ENCODE data around the gene IFNE.

The IFNE gene, protein sequence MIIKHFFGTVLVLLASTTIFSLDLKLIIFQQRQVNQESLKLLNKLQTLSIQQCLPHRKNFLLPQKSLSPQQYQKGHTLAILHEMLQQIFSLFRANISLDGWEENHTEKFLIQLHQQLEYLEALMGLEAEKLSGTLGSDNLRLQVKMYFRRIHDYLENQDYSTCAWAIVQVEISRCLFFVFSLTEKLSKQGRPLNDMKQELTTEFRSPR

GRCh38 chr9:21482213-21482612 lies at the start of gene IFNE:
Gene IFNE, minus strand, starts transcription at chr9:21482313. Its CDS starts 619 bp downstream, at chr9:21481694.
- DNase-seq = no peak

DNA sequence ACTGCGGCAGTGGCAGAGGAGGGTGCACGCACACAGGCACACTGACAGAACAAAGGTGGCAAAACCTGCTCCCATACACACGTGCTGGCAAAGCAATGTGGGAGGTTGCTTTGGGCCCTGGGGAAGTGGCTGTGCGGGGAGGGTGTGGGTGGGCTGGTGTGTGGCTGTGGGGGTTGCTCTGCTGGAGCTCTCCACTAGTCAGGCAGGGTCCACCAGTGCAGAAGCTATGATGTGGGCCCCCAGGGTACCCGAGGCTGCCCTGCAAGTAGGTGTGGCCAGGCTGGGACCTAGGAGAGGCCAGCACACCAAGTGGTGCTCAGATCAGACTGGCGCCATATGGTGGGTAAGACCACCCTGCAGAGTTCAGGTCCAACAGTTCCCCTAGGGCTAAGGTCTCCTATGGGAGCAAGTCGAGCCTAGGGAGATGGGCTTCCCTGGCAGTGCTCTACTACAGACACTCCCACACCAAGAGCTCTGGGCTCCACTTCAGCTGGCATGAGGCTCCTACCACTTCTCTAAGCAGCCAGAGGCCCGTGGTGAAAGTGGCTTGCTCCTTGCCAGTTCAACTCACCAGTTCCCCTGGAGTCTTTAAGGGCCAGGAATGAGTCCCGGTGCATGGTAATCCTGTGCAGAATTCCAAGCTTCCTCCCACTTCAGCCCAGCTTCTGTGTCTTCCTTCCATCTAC lies 46.2 kb upstream of the IFNE start:
- DNase-seq = no peak

DNA sequence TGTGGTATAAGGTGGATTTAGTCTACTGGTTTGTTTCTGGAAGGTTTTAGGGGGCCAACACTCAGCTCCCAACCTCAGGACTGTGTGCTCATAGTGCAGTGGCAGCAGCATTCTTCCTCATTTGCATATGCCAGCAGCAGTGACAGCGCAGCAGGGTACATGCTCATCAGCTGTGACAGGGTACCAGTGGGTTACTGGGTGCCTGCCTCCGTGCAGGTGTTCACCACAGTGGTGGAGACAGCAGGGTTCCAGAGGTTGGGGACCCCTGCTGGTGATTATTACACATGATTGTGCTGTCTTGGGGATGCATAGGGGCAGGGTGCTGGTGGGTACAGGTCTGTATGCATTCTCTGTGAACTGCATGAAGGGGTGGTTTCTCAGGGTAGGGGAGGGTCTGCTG lies 45.5 kb upstream of the IFNE start:
- no peak for DNase-seq

- DNase-seq = no peak
Observed at GRCh38 chr9:21525174-21525573, 43.1 kb upstream of the IFNE start.

DNA sequence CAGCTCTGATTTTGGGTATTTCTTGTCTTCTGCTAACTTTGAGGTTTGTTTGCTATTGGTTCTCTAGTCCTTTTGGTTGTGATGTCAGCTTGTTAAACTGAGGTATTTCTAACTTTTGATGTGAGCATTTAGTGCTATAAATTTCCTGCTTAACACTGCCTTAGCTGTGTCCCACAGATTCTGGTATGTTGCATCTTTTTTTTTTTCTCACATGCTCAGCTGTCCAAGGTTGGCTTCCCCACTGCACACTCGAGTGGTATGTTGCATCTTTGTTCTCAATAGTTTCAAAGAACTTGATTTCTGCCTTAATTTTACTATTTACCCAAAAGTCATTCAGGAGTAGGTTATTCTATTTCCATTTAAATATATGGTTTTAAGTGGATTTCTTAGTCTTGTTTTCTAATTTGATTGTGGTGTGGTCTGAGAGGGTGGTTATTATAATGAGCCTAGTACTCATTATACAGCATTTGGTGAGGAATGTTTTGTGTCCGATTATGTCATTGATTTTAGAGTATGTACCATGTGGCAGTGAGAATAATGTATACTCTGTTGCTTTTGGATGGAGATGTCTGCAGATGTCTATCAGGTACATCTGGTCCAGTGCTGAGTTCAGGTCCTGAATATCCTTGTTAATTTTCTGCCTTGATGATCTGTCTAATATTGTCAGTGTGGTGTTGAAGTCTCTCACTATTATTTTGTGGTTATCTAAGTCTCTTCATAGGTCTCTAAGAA lies 42.2 kb upstream of the IFNE start:
- DNase-seq = no peak

DNA sequence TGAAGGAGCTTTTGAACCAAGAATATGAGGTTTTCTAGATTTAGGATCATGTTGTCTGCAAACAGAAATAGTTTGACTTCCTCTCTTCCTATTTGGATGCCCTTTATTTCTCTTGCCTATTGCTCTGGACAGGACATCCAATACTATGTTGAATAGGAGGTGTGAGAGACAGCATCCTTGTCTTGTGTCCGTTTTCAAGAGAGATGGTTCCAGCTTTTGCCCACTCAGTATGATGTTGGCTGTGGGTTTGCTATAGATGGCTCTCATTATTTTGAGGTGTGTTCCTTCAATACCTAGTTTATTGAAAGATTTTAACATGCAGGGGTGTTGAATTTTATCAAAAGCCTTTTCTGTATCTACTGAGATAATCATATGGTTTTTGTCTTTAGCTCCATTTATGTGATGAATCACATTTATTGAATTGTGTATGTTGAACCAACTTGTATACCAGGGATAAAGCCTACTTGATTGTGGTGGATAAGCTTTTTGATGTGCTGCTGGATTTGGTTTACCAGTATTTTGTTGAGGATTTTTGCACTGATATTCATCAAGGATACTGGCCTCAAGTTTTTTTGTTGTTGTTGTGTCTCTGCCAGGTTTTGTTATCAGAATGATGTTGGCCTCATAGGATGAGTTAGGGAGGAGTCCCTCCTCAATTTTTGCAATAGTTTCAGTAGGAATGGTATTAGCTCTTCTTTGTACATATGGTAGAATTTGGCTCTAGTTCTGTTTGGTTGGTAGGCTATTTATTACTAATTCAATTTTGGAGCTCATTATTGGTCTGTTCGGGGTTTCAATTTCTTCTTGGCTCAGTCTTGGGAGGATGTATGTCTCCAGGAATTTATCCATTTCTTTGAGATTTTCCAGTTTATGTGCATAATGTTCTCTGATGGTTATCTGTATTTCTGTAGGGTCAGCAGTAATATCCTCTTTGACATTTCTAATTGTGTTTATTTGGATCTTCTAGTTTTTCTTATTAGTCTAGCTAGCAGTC lies 41.2 kb upstream of the IFNE start:
- no peak for DNase-seq

- no peak for DNase-seq
Observed at GRCh38 chr9:21522348-21522747, 40.2 kb upstream of the IFNE start.

DNA sequence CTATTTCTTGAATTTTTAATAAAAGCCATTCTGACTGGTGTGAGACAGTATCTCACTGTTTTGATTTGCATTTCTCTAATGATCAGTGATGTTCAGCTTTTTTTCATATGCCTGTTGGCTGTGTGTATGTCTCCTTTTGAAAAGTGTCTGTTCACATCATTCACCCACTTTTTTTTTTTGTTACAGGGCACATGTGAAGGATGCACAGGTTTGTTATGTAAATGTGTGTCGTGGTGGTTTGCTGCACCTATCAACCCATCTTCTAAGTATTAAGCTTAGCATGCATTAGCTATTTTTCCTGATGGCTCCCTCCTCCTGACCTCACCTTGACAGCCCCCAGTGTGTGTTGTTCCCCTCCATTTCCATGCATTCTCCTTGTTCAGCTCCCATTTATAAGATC lies 39.3 kb upstream of the IFNE start:
- DNase-seq = no peak

GRCh38 chr9:21520501-21521228 lies 38.6 kb upstream of the IFNE start:
- no peak for DNase-seq

DNA sequence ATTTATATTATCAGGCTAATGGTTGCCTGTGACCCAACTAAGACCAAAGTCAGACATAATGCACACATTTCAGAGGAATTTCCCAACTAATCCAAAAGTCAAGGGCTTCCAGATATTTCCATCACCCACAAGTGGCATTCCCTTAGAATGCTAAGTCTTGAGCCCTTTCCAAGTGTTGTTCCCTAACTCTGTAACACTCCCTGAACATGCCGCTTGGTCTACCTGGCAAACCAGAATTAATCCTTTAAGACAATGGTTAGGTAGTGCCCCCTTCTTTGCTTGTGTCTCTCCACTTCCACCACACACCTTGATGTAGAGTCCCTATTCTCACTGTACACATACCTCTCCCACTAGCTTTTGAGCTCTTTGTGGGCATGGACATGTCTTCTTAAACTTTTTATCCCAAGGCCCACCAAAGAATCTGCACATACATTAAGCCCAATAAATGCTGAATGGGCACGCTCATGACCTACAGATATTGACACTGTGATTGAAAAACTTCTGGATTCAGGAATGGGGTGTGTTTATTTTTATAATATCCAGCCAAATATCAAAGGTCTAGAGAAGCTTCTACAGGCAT lies 37.8 kb upstream of the IFNE start:
- no peak for DNase-seq

DNA sequence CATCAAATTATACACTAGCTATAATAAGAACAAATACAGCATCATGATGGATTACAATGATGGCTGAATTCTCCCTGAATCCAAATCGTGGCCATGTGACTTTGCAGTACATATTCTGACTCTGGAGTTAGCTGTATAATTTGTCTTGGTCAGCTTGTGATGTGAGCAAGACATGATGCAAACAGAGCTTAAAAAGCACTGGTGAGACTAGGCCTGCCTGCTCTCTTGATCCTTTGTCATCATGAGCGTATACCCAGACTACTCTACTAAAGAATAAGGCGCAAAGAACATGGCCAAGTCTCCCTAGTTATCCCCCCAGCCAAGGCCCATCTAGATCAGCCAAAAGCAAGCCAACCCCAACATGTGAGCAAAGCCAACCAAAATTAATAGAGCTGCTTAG lies 34.7 kb upstream of the IFNE start:
- no peak for DNase-seq

- DNase-seq = no peak
Observed at GRCh38 chr9:21513431-21513830, 31.3 kb upstream of the IFNE start.

GRCh38 chr9:21510806-21511205 lies 28.7 kb upstream of the IFNE start:
- no peak for DNase-seq

- no peak for DNase-seq
Observed at GRCh38 chr9:21507483-21507790, 25.3 kb upstream of the IFNE start.

DNA sequence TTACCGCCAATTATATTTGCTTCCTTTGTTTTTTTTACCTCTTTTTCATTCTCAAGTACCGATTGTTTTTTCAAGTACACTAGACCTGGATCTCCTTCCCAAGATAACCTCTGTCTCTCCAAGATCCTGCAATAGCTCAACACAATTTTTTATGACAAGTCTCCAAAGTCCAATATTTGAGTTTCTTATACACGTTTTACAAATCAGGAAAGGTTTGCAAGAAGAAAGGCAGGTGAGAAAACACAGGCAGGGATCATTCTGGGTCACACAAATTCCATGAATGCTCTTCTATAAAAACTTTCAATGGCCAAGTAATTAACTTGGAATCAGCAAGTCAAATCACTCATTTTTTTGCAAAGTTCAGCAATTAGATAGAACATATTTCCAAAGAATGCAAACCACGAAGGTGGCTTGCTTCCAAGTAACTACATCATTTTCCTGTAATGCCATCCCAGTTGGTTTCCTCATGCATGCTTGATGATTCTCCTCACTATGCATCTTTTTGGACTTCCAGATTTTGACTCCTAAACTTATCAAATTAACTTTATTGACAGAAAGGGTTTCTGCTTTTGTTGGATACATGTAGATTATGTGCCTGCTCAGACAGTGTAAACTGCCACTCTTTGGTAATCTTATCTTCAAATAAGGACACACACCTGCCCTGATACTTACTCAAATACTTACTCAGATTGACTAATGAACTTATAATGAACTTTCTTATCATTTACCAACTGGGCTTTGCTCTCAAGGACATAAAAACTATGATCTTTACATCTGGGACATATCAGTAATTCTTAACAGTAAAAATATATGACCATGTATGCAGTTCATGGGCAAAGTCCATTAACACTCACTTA lies 24.7 kb upstream of the IFNE start:
- no peak for DNase-seq

DNA sequence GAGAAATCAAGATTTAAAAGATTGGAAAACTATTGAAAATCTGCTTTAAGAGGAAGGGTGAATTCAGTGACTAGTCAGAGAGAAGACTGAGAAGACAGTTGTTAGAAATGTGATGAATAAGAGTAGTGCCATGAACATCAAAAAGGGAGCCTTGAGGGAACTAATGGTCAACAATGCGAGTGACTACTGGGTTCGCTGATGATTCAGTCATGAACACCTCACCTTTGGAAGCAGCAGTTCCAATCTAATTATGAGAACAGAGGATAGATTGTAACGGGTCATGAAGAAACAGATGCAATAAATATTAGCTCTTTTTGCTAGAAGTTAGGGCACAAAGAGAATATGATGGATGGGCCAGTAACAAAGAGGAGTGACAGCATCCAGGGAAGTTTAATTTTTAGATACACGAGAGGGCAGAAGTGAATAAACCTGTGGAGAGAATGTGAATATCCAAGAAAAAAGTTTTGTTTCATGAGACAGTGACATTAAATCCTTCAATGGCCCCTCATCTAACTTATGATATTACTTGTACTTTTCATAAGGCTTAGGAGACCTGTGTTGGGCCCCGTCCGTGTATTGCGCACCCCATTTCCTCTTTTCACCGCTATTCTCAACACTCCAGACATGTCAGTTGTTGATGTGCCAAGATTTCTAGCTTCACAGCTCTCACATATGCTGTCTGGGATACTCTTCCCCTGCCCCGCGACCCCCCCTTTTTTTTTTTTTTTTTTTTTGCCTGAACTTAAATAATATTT lies 23.5 kb upstream of the IFNE start:
- no peak for DNase-seq

DNA sequence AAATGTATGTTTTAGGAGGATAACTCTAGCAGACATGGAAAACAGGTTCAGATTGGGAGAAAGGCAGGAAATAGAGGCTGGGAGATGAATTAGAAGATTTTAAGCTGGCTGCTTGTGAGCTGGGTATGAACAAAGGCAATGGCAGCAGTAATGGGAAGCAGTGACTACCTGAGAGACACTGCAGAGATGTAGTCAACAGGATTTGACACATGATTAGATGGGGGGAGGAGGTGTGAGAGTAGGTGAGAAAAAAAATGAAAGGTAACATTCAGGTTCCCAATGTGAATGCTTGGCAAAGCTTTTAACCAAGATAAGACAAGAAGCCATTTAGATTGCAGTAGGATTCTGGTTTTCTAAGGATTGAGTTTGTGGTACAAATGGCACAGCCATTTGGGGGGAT lies 22.8 kb upstream of the IFNE start:
- no peak for DNase-seq

DNA sequence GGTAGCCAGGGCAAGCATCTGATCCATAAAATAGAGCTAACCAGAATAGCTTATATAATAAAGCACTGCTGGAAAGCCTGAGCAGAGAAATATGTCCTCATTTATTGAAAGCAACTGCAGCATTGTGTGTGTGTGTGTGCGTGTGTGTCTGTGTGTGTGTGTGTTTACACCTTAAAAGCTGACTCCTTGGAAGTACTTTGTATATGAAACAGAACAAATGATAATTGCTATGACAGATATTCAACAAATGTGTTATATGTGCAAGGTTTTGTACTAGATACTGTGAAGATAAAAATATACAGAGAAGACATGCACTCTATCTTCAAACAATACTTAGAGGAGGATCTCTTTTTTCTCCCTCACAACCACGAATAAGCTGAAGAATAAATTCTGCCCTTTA lies 22.0 kb upstream of the IFNE start:
- no peak for DNase-seq

DNA sequence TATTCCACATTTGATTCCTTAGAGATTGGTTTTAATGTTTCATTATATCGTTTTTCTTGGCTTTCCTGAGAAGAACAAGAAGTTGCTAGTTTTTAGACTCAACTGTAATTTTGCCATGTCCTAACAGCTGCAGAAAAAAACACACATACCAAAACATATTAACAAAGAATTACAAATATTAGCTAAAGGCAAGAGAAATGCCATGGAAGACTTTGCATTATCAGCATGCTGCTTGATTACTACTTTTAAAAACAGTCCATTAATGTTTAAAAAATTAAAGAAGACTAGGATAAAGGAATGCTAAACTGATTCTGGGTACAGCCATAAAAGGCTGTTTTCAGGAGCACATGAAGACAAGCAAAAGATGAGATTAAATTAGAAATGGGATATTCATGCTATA lies 20.5 kb upstream of the IFNE start:
- DNase-seq = no peak

- DNase-seq = no peak
Observed at GRCh38 chr9:21499912-21500311, 17.8 kb upstream of the IFNE start.
